A549 (cell line): ENCODE measurements around the gene MAJIN. TPM values are rescaled to one million over a fixed set of nuclear protein-coding genes. Genes with fewer than 3 reads are reported as not detected.

Experiments used
- ATAC-seq, 2 experiments: fragments of 200-7000 bp in 1 of 2; fragments of >200 bp in 1 of 2; cut with Nextera tagmentation in 1 of 2; cut with Tn5 transposase in 1 of 2; 3 replicates each; pipeline versions ENCODE4 v1.8.0 to v1.9.1; 2018 to 2020; ENCODE audit warnings: mild to moderate bottlenecking in 1 of 2, moderate library complexity in 1 of 2
- CTCF ChIA-PET: fragments of 300-600 bp; sonication (Branson Sonifier 250); formaldehyde crosslinking; extraction: SDS; loops from one replicate; lab custom pipeline; 2021; ENCODE audit warnings: antibody characterized with exemption, inconsistent platforms; lab: Yijun Ruan, JAX
- POLR2A ChIA-PET: fragments of 350-600 bp; formaldehyde crosslinking; extraction: SDS; loops from one replicate; lab custom pipeline; 2021; ENCODE audit warnings: antibody characterized with exemption, inconsistent platforms; lab: Yijun Ruan, JAX
- DNase-seq, 2 experiments: peaks; one replicate each; pipeline versions ENCODE4 v3.0.0 to v3.0.0-alpha.2; 2011 to 2016; ENCODE audit warnings: low read depth in 1 of 2, low spot score in 1 of 2
- FAIRE-seq: peaks from 2 replicates; lab custom pipeline; 2011; peaks lifted over from hg19 to GRCh38; lab: Jason Lieb, UNC
- H3K27ac ChIP-seq, 2 experiments: fragments of >200 bp; sonication (Bioruptor Twin); formaldehyde crosslinking; 3 replicates each; pipeline ENCODE4 v1.5.1; 2016 to 2017
- H3K4me1 ChIP-seq: fragments of >200 bp; sonication (Bioruptor Twin); formaldehyde crosslinking; 3 replicates; pipeline ENCODE4 v1.6.1; 2016
- H3K4me2 ChIP-seq: fragments of >200 bp; sonication (Bioruptor Twin); formaldehyde crosslinking; 3 replicates; pipeline ENCODE4 v1.6.1; 2016
- H3K4me3 ChIP-seq: fragments of >200 bp; sonication (Bioruptor Twin); formaldehyde crosslinking; 3 replicates; pipeline ENCODE4 v1.5.1; 2016
- H3K9me3 ChIP-seq: fragments of >200 bp; sonication (Bioruptor Twin); formaldehyde crosslinking; 3 replicates; pipeline ENCODE4 v1.6.1; 2016
- BCL3 ChIP-seq: fragments of >200 bp; sonication (Bioruptor Twin); formaldehyde crosslinking; IDR thresholded peaks from 3 replicates; pipeline ENCODE4 v1.6.1; 2016
- BHLHE40 ChIP-seq: IDR thresholded peaks from 2 replicates; pipeline ENCODE4 v1.6.1; 2012; ENCODE audit warnings: low read depth, low read length, inconsistent platforms
- CBX8 ChIP-seq: fragments of 200-600 bp; sonication (generic); IDR thresholded peaks from 2 replicates; pipeline ENCODE4 v1.6.1; 2016
- CHD4 ChIP-seq: fragments of 200-600 bp; sonication (generic); IDR thresholded peaks from 2 replicates; pipeline ENCODE4 v1.6.1; 2016; ENCODE audit warnings: antibody characterized with exemption, mild to moderate bottlenecking, borderline replicate concordance
- EHF ChIP-seq: fragments of 250-450 bp; sonication (Bioruptor Pico); IDR thresholded peaks from 2 replicates; pipeline ENCODE4 v1.5.0; 2020; ENCODE audit warnings: mild to moderate bottlenecking
- EP300 ChIP-seq, 2 experiments: fragments of >200 bp; sonication (Bioruptor Twin); formaldehyde crosslinking; IDR thresholded peaks; 2 replicates in 1 of 2; 3 replicates in 1 of 2; pipeline ENCODE4 v1.6.1; 2016 to 2017
- ESRRA ChIP-seq: fragments of 150-350 bp; IDR thresholded peaks from 2 replicates; pipeline ENCODE4 v1.6.1; 2014; ENCODE audit warnings: mild to moderate bottlenecking, low read length, borderline replicate concordance
- FOXS1 ChIP-seq: fragments of 250-450 bp; sonication (Bioruptor Pico); IDR thresholded peaks from 2 replicates; pipeline ENCODE4 v1.5.0; 2020; ENCODE audit warnings: mild to moderate bottlenecking, moderate library complexity
- GATA3 ChIP-seq: IDR thresholded peaks from 2 replicates; pipeline ENCODE4 v1.6.1; 2012; ENCODE audit warnings: borderline replicate concordance
- HDAC2 ChIP-seq: fragments of 200-600 bp; sonication (generic); IDR thresholded peaks from 2 replicates; pipeline ENCODE4 v1.6.1; 2016
- HEYL ChIP-seq: fragments of 250-450 bp; sonication (Bioruptor Pico); IDR thresholded peaks from 2 replicates; pipeline ENCODE4 v1.8.0; 2021; ENCODE audit warnings: mild to moderate bottlenecking, moderate library complexity
- HOXA7 ChIP-seq: fragments of 250-450 bp; sonication (Bioruptor Pico); IDR thresholded peaks from 2 replicates; pipeline ENCODE4 v1.5.0; 2020; ENCODE audit warnings: mild to moderate bottlenecking, moderate library complexity
- HOXB13 ChIP-seq: fragments of 250-450 bp; sonication (Bioruptor Pico); IDR thresholded peaks from 2 replicates; pipeline ENCODE4 v1.5.0; 2020; ENCODE audit warnings: low read depth, mild to moderate bottlenecking, moderate library complexity
- KDM1A ChIP-seq: fragments of 200-600 bp; sonication (generic); IDR thresholded peaks from 2 replicates; pipeline ENCODE4 v1.6.1; 2016; ENCODE audit warnings: low read depth, mild to moderate bottlenecking
- KDM5A ChIP-seq: fragments of 200-600 bp; sonication (generic); IDR thresholded peaks from 2 replicates; pipeline ENCODE4 v1.6.1; 2016; ENCODE audit warnings: antibody characterized with exemption, mild to moderate bottlenecking
- NFE2L2 ChIP-seq: fragments of 150-350 bp; conservative IDR thresholded peaks from 2 replicates; pipeline ENCODE4 v1.6.1; 2014; ENCODE audit warnings: low read length
- NPAS2 ChIP-seq: fragments of 250-450 bp; sonication (Bioruptor Pico); IDR thresholded peaks from 2 replicates; pipeline ENCODE4 v1.8.0; 2022; ENCODE audit warnings: mild to moderate bottlenecking, moderate library complexity, borderline replicate concordance
- NR3C1 ChIP-seq: fragments of >200 bp; sonication (Bioruptor Twin); formaldehyde crosslinking; IDR thresholded peaks from 3 replicates; pipeline ENCODE4 v1.6.1; 2017
- PHF8 ChIP-seq: fragments of 200-600 bp; sonication (generic); IDR thresholded peaks from 2 replicates; pipeline ENCODE4 v1.6.1; 2016; ENCODE audit warnings: low read depth, mild to moderate bottlenecking, antibody characterized with exemption, moderate library complexity, borderline replicate concordance
- POLR2A ChIP-seq: IDR thresholded peaks from 2 replicates; pipeline ENCODE4 v1.6.1; 2012; ENCODE audit warnings: mild to moderate bottlenecking, low read length
- RAD21 ChIP-seq, 2 experiments: fragments of >200 bp in 1 of 2; sonication (Bioruptor Twin) in 1 of 2; formaldehyde crosslinking in 1 of 2; IDR thresholded peaks in 1 of 2; conservative IDR thresholded peaks in 1 of 2; 2 replicates in 1 of 2; 3 replicates in 1 of 2; pipeline ENCODE4 v1.6.1; 2012 to 2018; ENCODE audit warnings: inconsistent platforms in 1 of 2
- RARB ChIP-seq: fragments of 250-450 bp; sonication (Bioruptor Pico); IDR thresholded peaks from 2 replicates; pipeline ENCODE4 v1.8.0; 2021; ENCODE audit warnings: mild to moderate bottlenecking, moderate library complexity
- RFX5 ChIP-seq: fragments of 450-650 bp; IDR thresholded peaks from 2 replicates; pipeline ENCODE4 v1.7.1; 2014; ENCODE audit warnings: antibody characterized with exemption, mild to moderate bottlenecking, moderate library complexity
- RNF2 ChIP-seq: fragments of 200-600 bp; sonication (generic); IDR thresholded peaks from 2 replicates; pipeline ENCODE4 v1.6.1; 2016; ENCODE audit warnings: low read depth, mild to moderate bottlenecking, antibody characterized with exemption, moderate library complexity, borderline replicate concordance
- SREBF2 ChIP-seq: fragments of 450-650 bp; IDR thresholded peaks from 2 replicates; pipeline ENCODE4 v1.6.1; 2014; ENCODE audit warnings: mild to moderate bottlenecking, moderate library complexity
- TFCP2L1 ChIP-seq: fragments of 250-450 bp; sonication (Bioruptor Pico); IDR thresholded peaks from 2 replicates; pipeline ENCODE4 v1.5.0; 2021; ENCODE audit warnings: mild to moderate bottlenecking
- ZC3H11A ChIP-seq: fragments of 450-650 bp; IDR thresholded peaks from 2 replicates; pipeline ENCODE4 v1.6.1; 2014; ENCODE audit warnings: antibody characterized with exemption, mild to moderate bottlenecking
- ZFP36 ChIP-seq: fragments of 450-650 bp; IDR thresholded peaks from 2 replicates; pipeline ENCODE4 v1.6.1; 2014; ENCODE audit warnings: borderline replicate concordance; ENCODE audit not compliant: partially characterized antibody
- ZSCAN20 ChIP-seq: fragments of 250-450 bp; sonication (Bioruptor Pico); IDR thresholded peaks from 2 replicates; pipeline ENCODE4 v1.8.0; 2022; ENCODE audit warnings: mild to moderate bottlenecking, moderate library complexity
- WGBS: methylation state at CpG from one replicate; pipeline ENCODE4 v1.1.6; 2017; ENCODE audit errors: missing lambda C conversion rate; 5-methylcytosine and 5-hydroxymethylcytosine counted together
- polyA plus RNA-seq, 4 experiments: library from polyadenylated mRNA; depleted of rRNA in 3 of 4; stranded (reverse); fragments of >200 nt; fragmentation: RNase III in 1 of 4; extraction: RNeasy Plus Mini Kit Qiagen cat#74134 plus additional on column Dnase treatment in 1 of 4; gene quantifications; 2 replicates in 3 of 4; 3 replicates in 1 of 4; pipeline ENCODE4 v1.2.3, GENCODE V29; 2011 to 2017

MAJIN gene
- polyA plus RNA-seq, 2 of the 4 experiments (the other 2 are of a cell fraction): 0.12 TPM; not detected in 1

DNA sequence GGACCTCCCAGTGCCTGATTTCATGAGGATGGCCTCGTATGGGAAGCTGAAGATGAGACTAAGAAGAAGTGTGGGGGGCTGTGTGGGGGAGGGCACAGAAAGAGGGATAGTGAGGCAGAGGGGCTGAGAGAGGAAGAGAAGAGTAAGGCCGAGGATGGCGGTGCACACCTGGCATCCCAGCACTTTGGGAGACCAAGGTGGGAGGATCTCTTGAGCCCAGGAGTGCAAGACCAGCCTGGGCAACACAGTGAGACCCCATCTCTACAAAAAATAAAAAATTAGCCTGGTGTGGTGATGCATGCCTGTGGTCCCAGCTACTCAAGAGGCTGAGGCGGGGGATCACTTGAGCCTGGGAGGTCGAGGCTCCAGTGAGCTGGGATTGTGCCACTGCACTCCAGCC, 80.0 kb downstream of the MAJIN start:
- Histone ChIP-seq H3K27ac (peak overlapping the region; percentile 92 to 97), H3K4me1 (peaks cover 77% of the 10 kb centered on the region), H3K9me3 (no peaks in the 10 kb centered on the region), H3K4me2 (peak overlapping the region; percentile 85), H3K4me3 (peak overlapping the region; percentile 49)
- ChIA-PET CTCF (interaction anchor here (2.0 to 31.5 kb wide), 6 partner anchors 8 to 122 kb away, joined by 8 to 1607 read pairs (median 74); partner anchors contain the start of genes ARL2, ATG2A, CDC42BPG and EHD1), POLR2A (no interaction called here)
- TF ChIP-seq ZFP36 (no peak), SREBF2 (no peak), RAD21 (conservative IDR thresholded peaks at IDR 0.05 in 1 of 2, IDR thresholded peaks at IDR 0.05 in 1 of 2) (no peak), PHF8 (no peak), CBX8 (no peak), HOXA7 (CRISPR knock-in tag) (no peak), FOXS1 (CRISPR knock-in tag) (no peak), RNF2 (no peak), RARB (CRISPR knock-in tag) (no peak)
- FAIRE-seq: no peak
- DNase-seq: no peak
- ATAC-seq: no peak
- 58% methylated on average over 5 of the region's 5 CpGs for WGBS

DNA sequence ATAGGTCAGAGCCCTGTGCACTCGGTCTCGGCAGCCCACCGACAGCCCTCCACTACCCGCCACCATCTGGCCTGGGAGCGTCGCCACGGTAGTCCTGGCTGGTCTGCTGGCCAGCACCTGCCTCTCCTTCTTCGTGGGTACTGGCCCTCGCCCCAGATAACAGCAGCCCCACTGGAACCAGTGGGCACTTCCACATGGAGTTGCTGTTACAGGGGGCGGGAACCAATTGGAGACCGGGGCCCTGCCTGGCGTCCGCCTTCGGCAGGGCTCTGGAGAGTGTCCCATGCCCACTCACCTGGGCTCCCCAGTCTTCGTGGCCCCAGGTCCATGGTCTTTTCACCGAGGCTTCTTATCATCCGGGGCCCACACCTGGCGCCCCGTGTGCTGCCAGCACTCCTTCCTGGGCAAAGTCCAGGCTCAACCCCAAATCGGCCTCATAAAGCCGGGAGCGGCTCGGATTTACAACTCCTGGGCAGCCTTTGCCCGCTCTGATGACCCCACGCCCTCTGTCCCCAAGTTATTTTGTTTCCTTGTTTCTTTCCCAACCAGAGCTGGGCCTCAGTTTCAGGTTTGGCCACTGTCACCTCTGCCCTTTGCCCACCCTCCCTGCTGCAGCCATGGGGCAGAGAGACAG, 80.6 kb downstream of the MAJIN start:
- no peak for DNase-seq
- ChIA-PET CTCF (interaction anchor here (2.0 to 31.5 kb wide), 6 partner anchors 9 to 123 kb away, joined by 8 to 1607 read pairs (median 74); partner anchors contain the start of genes ARL2, ATG2A, CDC42BPG and EHD1), POLR2A (no interaction called here)
- Histone ChIP-seq H3K4me2 (peak overlapping the region; percentile 85), H3K4me3 (peak overlapping the region; percentile 49), H3K9me3 (no peaks in the 10 kb centered on the region), H3K4me1 (peaks cover 78% of the 10 kb centered on the region), H3K27ac (peak overlapping the region; percentile 92 to 97)
- WGBS: 56% methylated on average over 25 of the region's 25 CpGs
- TF ChIP-seq BHLHE40 (no peak), HOXB13 (no peak), NR3C1 (no peak), ZSCAN20 (CRISPR knock-in tag) (no peak), ZFP36 (no peak), FOXS1 (CRISPR knock-in tag) (no peak), NPAS2 (no peak), GATA3 (no peak), KDM5A (no peak), BCL3 (no peak), HDAC2 (no peak), EP300 (IDR thresholded peaks at IDR 0.05) (no peak), POLR2A (no peak)
- ATAC-seq: no peak
- no peak for FAIRE-seq

- no peaks in the 10 kb centered on the region for H3K9me3 ChIP-seq
- peaks cover 86% of the 10 kb centered on the region for H3K4me1 ChIP-seq
- 89% methylated on average over 7 of the region's 7 CpGs for WGBS
- peak overlapping the region; percentile 92 to 97 for H3K27ac ChIP-seq
- CTCF ChIA-PET: interaction anchor here (0.7 to 31.5 kb wide), 8 partner anchors 10 to 124 kb away, joined by 3 to 1607 read pairs (median 19); partner anchors contain the start of genes ARL2, ATG2A, BATF2 and CDC42BPG
- POLR2A ChIA-PET: interaction anchor here (1.0 to 1.5 kb wide), 2 partner anchors 9 to 36 kb away, joined by 3 to 4 read pairs; no protein-coding TSS in a partner anchor
- H3K4me3 ChIP-seq: peak overlapping the region; percentile 9; the same call in 1 of the 3 replicates
- no peak for FAIRE-seq
- DNase-seq: no peak
- peak overlapping the region; percentile 85 for H3K4me2 ChIP-seq
- TF ChIP-seq NPAS2 (no peak), ESRRA (no peak), BHLHE40 (no peak), EHF (CRISPR knock-in tag) (no peak), ZC3H11A (no peak), TFCP2L1 (CRISPR knock-in tag) (no peak), KDM1A (no peak), RFX5 (no peak), NFE2L2 (no peak), CHD4 (no peak), HEYL (CRISPR knock-in tag) (no peak), ZFP36 (no peak)
- TF ChIP-seq, all 56 proteins: peak for 0
- ATAC-seq: no peak
These were observed 81.4 kb downstream of the MAJIN start for GRCh38 chr11:64890522-64890939.
